Right atrium auricular region (tissue), 2 donors: ENCODE results near the gene PAX3. TPM values are rescaled to one million over a fixed set of nuclear protein-coding genes. Genes with fewer than 3 reads are reported as not detected.

Source experiments
- DNase-seq: peaks from one replicate; pipeline ENCODE4 v3.0.0-alpha.2; 2019; ENCODE audit warnings: low spot score
- H3K27ac ChIP-seq, 2 donors: fragments of 200-600 bp; sonication (generic); 1 replicate in 1 of 2; 2 replicates in 1 of 2; pipeline ENCODE4 v1.5.1; 2016 to 2019
- H3K27me3 ChIP-seq, 2 donors: fragments of 200-600 bp; sonication (generic); one replicate each; pipeline versions ENCODE4 v1.5.1 to v1.6.0; 2017 to 2019
- H3K36me3 ChIP-seq: fragments of 200-600 bp; sonication (generic); one replicate; pipeline ENCODE4 v1.5.1; 2016
- H3K4me1 ChIP-seq, 2 donors: fragments of 200-600 bp; sonication (generic); one replicate each; pipeline versions ENCODE4 v1.5.1 to v1.6.0; 2017 to 2019
- H3K4me3 ChIP-seq, 2 donors: fragments of 200-600 bp; sonication (generic); 1 replicate in 1 of 2; 2 replicates in 1 of 2; pipeline ENCODE4 v1.5.1; 2017 to 2019; ENCODE audit warnings: mild to moderate bottlenecking in 1 of 2, moderate library complexity in 1 of 2
- H3K9me3 ChIP-seq, 2 donors: fragments of 200-600 bp; sonication (generic); one replicate each; pipeline ENCODE4 v1.5.1; 2019
- CTCF ChIP-seq, 2 donors: fragments of 200-600 bp; sonication (generic); IDR thresholded peaks; one replicate each; pipeline ENCODE4 v1.5.1; 2019; ENCODE audit warnings: antibody characterized with exemption in 2 of 2
- total RNA-seq, 2 donors: library from RNA; depleted of rRNA; stranded (reverse); fragments of >200 nt; gene quantifications; one replicate each; pipeline ENCODE4 v1.1.0, GENCODE V29; 2016

The PAX3 gene
- total RNA-seq, 2 donors from 2014 or later = 0.24 to 1.7 TPM

GRCh38 chr2:222283634-222284033, 15.2 kb downstream of the PAX3 start:
- no peak for DNase-seq
- H3K27me3 ChIP-seq = peaks cover under 1 to 19% of the 10 kb centered on the region in 2 donors
- no peaks in the 10 kb centered on the region for H3K9me3 ChIP-seq
- no peak overlapping the region for H3K4me3 ChIP-seq
- no peak for TF ChIP-seq CTCF (IDR thresholded peaks at IDR 0.05)
- H3K36me3 ChIP-seq = no peaks in the 10 kb centered on the region
- no peaks in the 10 kb centered on the region for H3K4me1 ChIP-seq
- no peak overlapping the region for H3K27ac ChIP-seq

GRCh38 chr2:222281506-222281905, 17.3 kb downstream of the PAX3 start:
- Histone ChIP-seq H3K36me3 (no peaks in the 10 kb centered on the region), H3K9me3 (no peaks in the 10 kb centered on the region), H3K4me3 (no peak overlapping the region), H3K27ac (no peak overlapping the region), H3K27me3 (peaks cover 0 to under 1% of the 10 kb centered on the region in 2 donors), H3K4me1 (no peaks in the 10 kb centered on the region)
- no peak for DNase-seq
- no peak for TF ChIP-seq CTCF (IDR thresholded peaks at IDR 0.05)

GRCh38 chr2:222280795-222281194, 18.0 kb downstream of the PAX3 start:
- H3K27ac ChIP-seq = no peak overlapping the region

GRCh38 chr2:222272446-222273015, 26.3 kb downstream of the PAX3 start:
- H3K4me3 ChIP-seq = no peak overlapping the region
- H3K27me3 ChIP-seq = no peaks in the 10 kb centered on the region
- DNase-seq = no peak
- no peak for TF ChIP-seq CTCF (IDR thresholded peaks at IDR 0.05)
- no peaks in the 10 kb centered on the region for H3K4me1 ChIP-seq
- no peaks in the 10 kb centered on the region for H3K9me3 ChIP-seq
- H3K27ac ChIP-seq = no peak overlapping the region
- H3K36me3 ChIP-seq = no peaks in the 10 kb centered on the region

More at GRCh38 chr2:222280795-222281194, 18.0 kb downstream of the PAX3 start:
- Histone ChIP-seq H3K4me1 (no peaks in the 10 kb centered on the region), H3K36me3 (no peaks in the 10 kb centered on the region), H3K4me3 (no peak overlapping the region), H3K27me3 (no peaks in the 10 kb centered on the region), H3K9me3 (no peaks in the 10 kb centered on the region)
- no peak for TF ChIP-seq CTCF (IDR thresholded peaks at IDR 0.05)
- no peak for DNase-seq

- no peaks in the 10 kb centered on the region for H3K9me3 ChIP-seq
- no peak overlapping the region for H3K27ac ChIP-seq
- no peak overlapping the region for H3K4me3 ChIP-seq
- no peak for TF ChIP-seq CTCF (IDR thresholded peaks at IDR 0.05)
- H3K36me3 ChIP-seq = no peaks in the 10 kb centered on the region
- no peaks in the 10 kb centered on the region for H3K4me1 ChIP-seq
- no peaks in the 10 kb centered on the region for H3K27me3 ChIP-seq
- DNase-seq = no peak
Measured at GRCh38 chr2:222271854-222272253, 26.9 kb downstream of the PAX3 start.

- H3K36me3 ChIP-seq = no peaks in the 10 kb centered on the region
- no peak overlapping the region for H3K27ac ChIP-seq
- no peak for DNase-seq
- TF ChIP-seq CTCF (IDR thresholded peaks at IDR 0.05) = no peak
- no peaks in the 10 kb centered on the region for H3K4me1 ChIP-seq
- H3K9me3 ChIP-seq = no peaks in the 10 kb centered on the region
- no peak overlapping the region for H3K4me3 ChIP-seq
- H3K27me3 ChIP-seq = no peaks in the 10 kb centered on the region
Measured at GRCh38 chr2:222270396-222270795, 28.4 kb downstream of the PAX3 start.
